Measurements from ENCODE around the gene KASH5.
A peak's percentile ranks its signal among the peaks of the same experiment; 100 is the strongest.

The KASH5 gene

DNA sequence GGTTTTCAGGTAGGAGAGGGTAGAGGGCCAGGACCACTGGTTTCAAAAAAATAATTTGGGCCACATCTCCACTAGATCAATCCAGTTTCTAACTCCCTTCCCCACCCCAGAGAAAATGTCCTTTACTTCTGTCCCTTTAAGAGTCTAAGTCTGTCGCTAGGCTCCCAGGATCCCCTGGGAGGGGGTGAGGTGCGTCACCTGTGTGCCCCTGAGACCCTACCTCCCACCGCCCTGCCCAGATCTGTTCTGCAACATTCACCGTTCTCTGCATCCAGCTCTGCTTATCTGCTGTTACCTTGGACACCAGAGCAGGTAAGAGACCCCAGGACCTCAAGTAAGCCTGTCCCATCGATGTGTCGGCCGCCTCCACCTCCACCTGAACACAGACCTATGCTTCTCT lies 37.1 kb downstream of the KASH5 start, which contains the start of gene GFY:
Gene GFY (plus strand): TSS at position 211 of the 400 bp plus-strand sequence. CDS start 1,043 bp downstream, outside the sequence.
- Histone ChIP-seq H3K9me3 (ENCODE audit: control insufficient read depth, insufficient read depth, low read length) (no peaks in the 10 kb centered on the region), H3K27ac (ENCODE audit: low read depth, low read length) (no peak within 1 kb of the TSS), H3K4me3 (ENCODE audit: low read depth, low read length) (peak within 1 kb of the TSS; percentile 43; the same call in 1 of the 2 replicates), H3K9ac (ENCODE audit: low read depth, low read length) (no peak within 1 kb of the TSS), H3K4me1 (ENCODE audit: control insufficient read depth, insufficient read depth, low read length) (peaks cover 28% of the 10 kb centered on the region), H3K27me3 (ENCODE audit: control insufficient read depth, insufficient read depth, low read length) (peaks cover 70% of the 10 kb centered on the region), H3K36me3 (ENCODE audit: control insufficient read depth, insufficient read depth, low read length) (no peaks in the 10 kb centered on the region)

DNA sequence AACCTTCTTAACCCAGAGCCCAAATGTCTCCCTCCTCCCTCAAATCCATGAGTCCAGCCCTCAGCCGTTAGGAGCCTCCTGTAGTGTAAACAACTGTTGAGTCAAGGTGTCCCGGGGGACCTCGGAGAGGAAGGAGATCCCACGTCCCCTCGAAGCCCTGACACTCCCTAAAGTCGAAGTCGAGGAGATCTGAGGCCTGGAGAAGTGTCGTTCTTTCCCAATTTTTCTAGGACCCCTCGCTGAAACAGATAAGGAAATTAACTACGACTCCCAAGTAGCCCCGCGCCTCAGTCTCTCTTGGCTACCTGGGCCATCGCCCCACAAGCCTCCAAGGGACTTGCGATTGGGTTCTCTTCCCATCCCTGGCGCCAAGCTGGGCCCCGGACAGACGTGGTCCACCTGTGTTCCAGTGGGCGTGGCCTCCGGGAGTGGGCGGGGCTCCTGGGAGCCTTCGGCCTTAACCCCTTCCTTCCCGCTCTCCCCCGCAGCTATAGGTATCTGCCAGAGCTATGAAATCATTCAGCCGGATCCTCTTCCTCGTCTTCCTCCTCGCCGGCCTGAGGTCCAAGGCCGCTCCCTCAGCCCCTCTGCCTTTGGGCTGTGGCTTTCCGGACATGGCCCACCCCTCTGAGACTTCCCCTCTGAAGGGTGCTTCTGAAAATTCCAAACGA lies 38.0 kb downstream of the KASH5 start:
- H3K9ac ChIP-seq (ENCODE audit: low read depth, low read length) = no peak overlapping the region
- H3K4me1 ChIP-seq (ENCODE audit: control insufficient read depth, insufficient read depth, low read length) = peaks cover 22% of the 10 kb centered on the region
- H3K27ac ChIP-seq (ENCODE audit: low read depth, low read length) = no peak overlapping the region
- H3K27me3 ChIP-seq (ENCODE audit: control insufficient read depth, insufficient read depth, low read length) = peaks cover 74% of the 10 kb centered on the region
- H3K9me3 ChIP-seq (ENCODE audit: control insufficient read depth, insufficient read depth, low read length) = no peaks in the 10 kb centered on the region
- H3K4me3 ChIP-seq (ENCODE audit: low read depth, low read length) = peak overlapping the region; percentile 43; the same call in 1 of the 2 replicates
- H3K36me3 ChIP-seq (ENCODE audit: control insufficient read depth, insufficient read depth, low read length) = no peaks in the 10 kb centered on the region

DNA sequence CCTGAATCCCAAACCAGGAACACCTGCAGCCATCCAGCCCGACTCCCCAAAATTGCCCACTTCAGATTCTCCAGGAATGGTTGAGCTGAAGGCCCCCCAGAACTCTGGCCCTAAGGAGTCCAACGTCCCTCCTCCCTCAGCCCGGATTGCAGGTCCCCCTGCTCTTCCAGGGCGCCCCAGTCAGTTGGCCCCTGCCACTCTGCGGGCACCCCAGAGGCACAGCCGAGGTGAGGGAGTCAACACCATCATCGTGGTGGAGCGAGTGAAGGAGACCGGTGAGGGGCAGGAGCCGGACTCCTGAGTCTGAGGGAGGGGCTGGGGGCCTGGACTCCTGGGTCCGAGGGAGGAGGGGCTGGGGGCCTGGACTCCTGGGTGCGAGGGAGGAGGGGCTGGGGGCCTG lies 39.3 kb downstream of the KASH5 start:
- no peak overlapping the region for H3K9ac ChIP-seq (ENCODE audit: low read depth, low read length)
- H3K27ac ChIP-seq (ENCODE audit: low read depth, low read length) = no peak overlapping the region
- peaks cover 22% of the 10 kb centered on the region for H3K4me1 ChIP-seq (ENCODE audit: control insufficient read depth, insufficient read depth, low read length)
- no peak overlapping the region for H3K4me3 ChIP-seq (ENCODE audit: low read depth, low read length)
- no peaks in the 10 kb centered on the region for H3K9me3 ChIP-seq (ENCODE audit: control insufficient read depth, insufficient read depth, low read length)
- no peaks in the 10 kb centered on the region for H3K36me3 ChIP-seq (ENCODE audit: control insufficient read depth, insufficient read depth, low read length)
- H3K27me3 ChIP-seq (ENCODE audit: control insufficient read depth, insufficient read depth, low read length) = peaks cover 71% of the 10 kb centered on the region

GRCh38 chr19:49427855-49428546 lies 40.0 kb downstream of the KASH5 start:
- Histone ChIP-seq H3K9ac (ENCODE audit: low read depth, low read length) (peak overlapping the region; percentile 45), H3K4me3 (ENCODE audit: low read depth, low read length) (peak overlapping the region; percentile 70), H3K9me3 (ENCODE audit: control insufficient read depth, insufficient read depth, low read length) (no peaks in the 10 kb centered on the region), H3K27ac (ENCODE audit: low read depth, low read length) (no peak overlapping the region), H3K27me3 (ENCODE audit: control insufficient read depth, insufficient read depth, low read length) (peaks cover 71% of the 10 kb centered on the region), H3K36me3 (ENCODE audit: control insufficient read depth, insufficient read depth, low read length) (no peaks in the 10 kb centered on the region), H3K4me1 (ENCODE audit: control insufficient read depth, insufficient read depth, low read length) (peaks cover 22% of the 10 kb centered on the region)

GRCh38 chr19:49428547-49429451 lies 40.8 kb downstream of the KASH5 start:
- H3K27ac ChIP-seq (ENCODE audit: low read depth, low read length) = no peak overlapping the region
- H3K4me3 ChIP-seq (ENCODE audit: low read depth, low read length) = peak overlapping the region; percentile 70
- peaks cover 21% of the 10 kb centered on the region for H3K4me1 ChIP-seq (ENCODE audit: control insufficient read depth, insufficient read depth, low read length)
- no peaks in the 10 kb centered on the region for H3K36me3 ChIP-seq (ENCODE audit: control insufficient read depth, insufficient read depth, low read length)
- H3K27me3 ChIP-seq (ENCODE audit: control insufficient read depth, insufficient read depth, low read length) = peaks cover 71% of the 10 kb centered on the region
- H3K9me3 ChIP-seq (ENCODE audit: control insufficient read depth, insufficient read depth, low read length) = no peaks in the 10 kb centered on the region
- no peak overlapping the region for H3K9ac ChIP-seq (ENCODE audit: low read depth, low read length)

- no peaks in the 10 kb centered on the region for H3K36me3 ChIP-seq (ENCODE audit: control insufficient read depth, insufficient read depth, low read length)
- H3K27ac ChIP-seq (ENCODE audit: low read depth, low read length) = no peak overlapping the region
- H3K9ac ChIP-seq (ENCODE audit: low read depth, low read length) = no peak overlapping the region
- H3K4me3 ChIP-seq (ENCODE audit: low read depth, low read length) = no peak overlapping the region
- H3K9me3 ChIP-seq (ENCODE audit: control insufficient read depth, insufficient read depth, low read length) = no peaks in the 10 kb centered on the region
- H3K4me1 ChIP-seq (ENCODE audit: control insufficient read depth, insufficient read depth, low read length) = peaks cover 20% of the 10 kb centered on the region
- H3K27me3 ChIP-seq (ENCODE audit: control insufficient read depth, insufficient read depth, low read length) = peaks cover 63% of the 10 kb centered on the region
These were observed 42.2 kb downstream of the KASH5 start for GRCh38 chr19:49430172-49430677.

DNA sequence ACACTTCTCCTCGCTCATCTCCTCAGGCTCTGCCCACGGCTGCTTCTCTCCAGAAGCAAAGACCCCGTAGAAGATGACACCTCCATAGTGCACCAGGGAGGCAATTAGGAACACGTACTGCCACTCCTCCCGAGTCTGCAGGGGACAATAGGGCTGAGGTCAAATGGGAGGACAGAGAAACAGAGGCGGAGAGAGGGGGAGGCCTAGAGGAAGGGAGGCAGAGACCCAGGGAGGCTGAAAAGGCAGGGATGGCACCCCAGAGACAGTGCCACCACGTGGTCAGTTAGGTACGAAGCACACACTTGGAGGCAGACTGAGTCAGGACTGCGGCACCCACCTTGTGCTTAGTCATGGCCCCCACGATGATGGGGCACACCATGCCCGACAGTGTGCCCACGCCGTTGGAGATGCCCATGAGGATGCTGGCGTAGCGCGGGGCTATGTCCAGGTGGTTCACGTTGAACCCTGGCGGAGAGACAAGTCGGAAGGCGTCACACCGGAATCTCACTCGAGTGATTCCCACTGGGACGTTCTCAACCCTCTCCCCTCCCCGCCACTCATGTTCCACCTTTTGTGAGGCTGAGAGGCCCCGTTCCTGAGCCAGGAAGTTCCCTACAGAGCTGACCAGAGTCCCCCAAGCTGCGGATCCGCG lies 42.8 kb downstream of the KASH5 start:
- Histone ChIP-seq H3K27me3 (ENCODE audit: control insufficient read depth, insufficient read depth, low read length) (peaks cover 58% of the 10 kb centered on the region), H3K9me3 (ENCODE audit: control insufficient read depth, insufficient read depth, low read length) (no peaks in the 10 kb centered on the region), H3K4me3 (ENCODE audit: low read depth, low read length) (no peak overlapping the region), H3K9ac (ENCODE audit: low read depth, low read length) (no peak overlapping the region), H3K27ac (ENCODE audit: low read depth, low read length) (no peak overlapping the region), H3K4me1 (ENCODE audit: control insufficient read depth, insufficient read depth, low read length) (peaks cover 20% of the 10 kb centered on the region), H3K36me3 (ENCODE audit: control insufficient read depth, insufficient read depth, low read length) (no peaks in the 10 kb centered on the region)

DNA sequence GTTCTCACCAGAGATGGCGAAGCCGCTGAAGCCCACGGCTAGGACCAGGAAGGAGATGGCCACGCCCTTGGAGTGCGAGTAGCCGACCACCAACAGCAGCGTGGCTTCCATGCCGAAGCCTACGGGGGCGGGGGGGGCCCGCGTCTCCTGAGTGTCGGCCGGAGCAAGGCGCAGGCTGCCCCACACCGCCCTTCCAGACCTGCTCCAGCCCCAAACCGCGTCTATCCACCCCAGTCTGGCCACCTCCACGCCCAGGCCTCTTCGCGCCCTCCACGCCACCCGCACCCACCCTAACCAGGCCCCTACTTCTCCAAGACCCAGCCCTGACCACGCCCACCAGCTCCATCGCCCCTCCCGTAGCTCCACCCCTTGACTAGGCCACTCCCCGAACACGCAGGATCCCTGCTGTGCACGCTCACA lies 43.3 kb downstream of the KASH5 start:
- H3K36me3 ChIP-seq (ENCODE audit: control insufficient read depth, insufficient read depth, low read length) = no peaks in the 10 kb centered on the region
- peaks cover 60% of the 10 kb centered on the region for H3K27me3 ChIP-seq (ENCODE audit: control insufficient read depth, insufficient read depth, low read length)
- H3K27ac ChIP-seq (ENCODE audit: low read depth, low read length) = no peak overlapping the region
- H3K4me1 ChIP-seq (ENCODE audit: control insufficient read depth, insufficient read depth, low read length) = peaks cover 20% of the 10 kb centered on the region
- H3K9ac ChIP-seq (ENCODE audit: low read depth, low read length) = no peak overlapping the region
- H3K4me3 ChIP-seq (ENCODE audit: low read depth, low read length) = no peak overlapping the region
- no peaks in the 10 kb centered on the region for H3K9me3 ChIP-seq (ENCODE audit: control insufficient read depth, insufficient read depth, low read length)

- Histone ChIP-seq H3K27me3 (ENCODE audit: control insufficient read depth, insufficient read depth, low read length) (peaks cover 60% of the 10 kb centered on the region), H3K4me3 (ENCODE audit: low read depth, low read length) (peak overlapping the region; percentile 73), H3K4me1 (ENCODE audit: control insufficient read depth, insufficient read depth, low read length) (peaks cover 15% of the 10 kb centered on the region), H3K9me3 (ENCODE audit: control insufficient read depth, insufficient read depth, low read length) (no peaks in the 10 kb centered on the region), H3K9ac (ENCODE audit: low read depth, low read length) (no peak overlapping the region), H3K27ac (ENCODE audit: low read depth, low read length) (no peak overlapping the region), H3K36me3 (ENCODE audit: control insufficient read depth, insufficient read depth, low read length) (no peaks in the 10 kb centered on the region)
These were observed 44.4 kb downstream of the KASH5 start for GRCh38 chr19:49432141-49433073.
